Activated CD4-positive, alpha-beta memory T cell treated with anti-CD3 and anti-CD28 coated beads, Interleukin-2, amount 10 ng/mL, durations not matched to agents 7 days and 5 days (primary cell): ENCODE measurements around the gene ADAMTSL2. TPM values are rescaled to one million over a fixed set of nuclear protein-coding genes. Genes with fewer than 3 reads are reported as not detected.
"Not testable (repeated sequence)": the region's sequence is repeated elsewhere in the genome, so short reads cannot be mapped to it uniquely, and the experiment has no call there.

Experiments
- CTCF ChIA-PET: fragments of 350-600 bp; sonication (Branson Sonifier 250); formaldehyde crosslinking; loops from one replicate; lab custom pipeline; 2021; ENCODE audit warnings: antibody characterized with exemption, inconsistent platforms; lab: Charles Lee
- POLR2A ChIA-PET: fragments of 350-600 bp; sonication (Branson Sonifier 250); formaldehyde crosslinking; loops from one replicate; lab custom pipeline; 2021; ENCODE audit warnings: antibody characterized with exemption; lab: Charles Lee
- DNase-seq: peaks from one replicate; pipeline ENCODE4 v3.0.0-alpha.2; 2020
- H3K27ac Mint-ChIP-seq: one replicate; pipeline ENCODE4 v1.8.0; 2021; ENCODE audit warnings: mild to moderate bottlenecking, mixed read lengths
- H3K27me3 Mint-ChIP-seq: one replicate; pipeline ENCODE4 v1.8.0; 2021; ENCODE audit warnings: mixed read lengths
- H3K36me3 Mint-ChIP-seq: one replicate; pipeline ENCODE4 v1.8.0; 2021; ENCODE audit warnings: low read depth, mixed read lengths
- H3K4me1 Mint-ChIP-seq: one replicate; pipeline ENCODE4 v1.8.0; 2021; ENCODE audit warnings: mixed read lengths
- H3K4me3 Mint-ChIP-seq: one replicate; pipeline ENCODE4 v1.8.0; 2021; ENCODE audit warnings: mild to moderate bottlenecking, mixed read lengths
- H3K9me3 Mint-ChIP-seq: one replicate; pipeline ENCODE4 v1.8.0; 2021; ENCODE audit warnings: mixed read lengths
- total RNA-seq, 2 experiments: library from RNA; stranded (reverse); gene quantifications; one replicate each; pipeline ENCODE4 v1.2.3, GENCODE V29; 2021

ADAMTSL2 gene
- total RNA-seq, 2 experiments from 2014 or later, result not detected

DNA sequence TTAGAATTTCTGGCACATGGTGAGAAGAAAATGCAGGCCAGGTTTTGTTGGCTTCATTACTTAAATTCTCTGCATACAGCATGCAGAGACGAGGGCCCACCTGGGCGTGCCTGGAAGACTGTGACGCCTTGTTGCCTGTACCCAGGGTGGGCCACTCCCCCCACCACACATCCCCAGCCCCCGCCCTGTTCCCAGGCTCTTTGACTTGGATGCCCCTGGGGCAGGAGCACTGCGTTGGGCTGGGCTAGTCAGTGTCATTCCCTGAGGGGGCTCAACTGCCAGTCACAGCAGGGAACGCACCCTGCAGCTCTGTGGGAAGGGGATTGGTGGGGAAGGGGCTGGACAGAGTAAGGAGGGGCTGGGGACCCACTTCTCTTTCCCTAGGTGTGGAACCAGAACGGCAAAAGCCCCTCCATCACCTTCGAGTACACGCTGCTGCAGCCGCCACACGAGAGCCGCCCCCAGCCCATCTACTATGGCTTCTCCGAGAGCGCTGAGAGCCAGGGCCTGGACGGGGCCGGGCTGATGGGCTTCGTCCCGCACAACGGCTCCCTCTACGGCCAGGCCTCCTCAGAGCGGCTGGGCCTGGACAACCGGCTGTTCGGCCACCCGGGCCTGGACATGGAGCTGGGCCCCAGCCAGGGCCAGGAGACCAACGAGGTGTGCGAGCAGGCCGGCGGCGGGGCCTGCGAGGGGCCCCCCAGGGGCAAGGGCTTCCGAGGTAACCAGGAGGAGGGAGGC lies 19.6 kb downstream of the ADAMTSL2 start:
- CTCF ChIA-PET, result interaction anchor here (1.4 kb wide), 1 partner anchor 188 kb away, joined by 3 read pairs; no protein-coding TSS in a partner anchor

DNA sequence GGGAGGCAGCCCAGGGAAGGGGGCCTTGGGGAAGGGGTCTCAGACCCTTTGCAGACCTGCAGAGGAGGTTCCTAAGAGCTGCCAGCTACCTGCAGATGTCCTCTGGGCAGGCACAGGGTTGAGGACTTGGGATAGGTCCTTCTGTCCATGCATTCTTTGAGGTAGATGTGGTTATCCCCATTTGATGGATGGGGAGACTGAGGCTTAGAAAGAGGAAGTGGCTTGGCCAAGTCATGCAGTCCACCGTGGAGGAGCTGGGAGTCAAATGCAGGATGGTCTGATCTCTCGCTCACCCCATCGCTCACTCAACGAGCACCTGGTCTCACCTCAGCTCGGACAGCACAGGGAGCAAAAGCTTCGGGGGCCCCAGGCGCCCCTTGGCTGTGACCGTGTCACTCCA lies 20.2 kb downstream of the ADAMTSL2 start:
- no peaks in the 10 kb centered on the region for H3K36me3 Mint-ChIP-seq
- H3K27me3 Mint-ChIP-seq, result peaks cover 4% of the 10 kb centered on the region
- no peaks in the 10 kb centered on the region for H3K9me3 Mint-ChIP-seq
- no peak overlapping the region for H3K27ac Mint-ChIP-seq
- POLR2A ChIA-PET, result no interaction called here
- H3K4me3 Mint-ChIP-seq, result no peak overlapping the region
- DNase-seq, result no peak
- CTCF ChIA-PET, result no interaction called here
- peaks cover 2% of the 10 kb centered on the region for H3K4me1 Mint-ChIP-seq

More for the DNA sequence above, 19.6 kb downstream of the ADAMTSL2 start:
- POLR2A ChIA-PET, result no interaction called here
- DNase-seq, result no peak
- Mint-ChIP-seq H3K27ac (no peak overlapping the region), H3K27me3 (peaks cover 4% of the 10 kb centered on the region), H3K36me3 (no peaks in the 10 kb centered on the region), H3K4me1 (peaks cover 2% of the 10 kb centered on the region), H3K4me3 (no peak overlapping the region), H3K9me3 (no peaks in the 10 kb centered on the region)

GRCh38 chr9:133556354-133556753 lies 21.9 kb downstream of the ADAMTSL2 start:
- Mint-ChIP-seq H3K9me3 (no peaks in the 10 kb centered on the region), H3K36me3 (no peaks in the 10 kb centered on the region), H3K27me3 (peaks cover 6% of the 10 kb centered on the region), H3K4me1 (peaks cover 2% of the 10 kb centered on the region), H3K4me3 (no peak overlapping the region), H3K27ac (no peak overlapping the region)
- CTCF ChIA-PET, result no interaction called here
- DNase-seq, result no peak
- POLR2A ChIA-PET, result no interaction called here

DNA sequence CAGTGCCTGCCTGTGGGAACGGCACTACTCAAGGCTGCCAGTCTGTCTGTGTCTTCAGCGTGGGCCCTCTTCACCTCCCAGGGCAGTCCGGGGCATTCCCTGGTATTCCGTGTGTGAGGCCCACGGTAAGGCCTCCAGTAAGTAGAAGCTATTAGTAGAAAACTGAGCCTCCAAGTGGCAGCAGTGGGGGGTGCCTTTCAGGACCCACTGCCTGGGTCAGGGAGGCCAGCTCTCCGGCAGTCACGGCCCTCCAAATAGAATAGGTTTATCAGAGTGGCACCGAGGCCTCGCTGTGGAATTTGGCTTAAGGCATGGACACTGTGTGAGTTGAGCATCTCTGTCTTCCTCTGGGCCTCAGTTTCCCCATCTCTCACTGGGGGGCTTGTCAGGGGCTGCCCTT lies 23.1 kb downstream of the ADAMTSL2 start:
- H3K27ac Mint-ChIP-seq, result no peak overlapping the region
- DNase-seq, result no peak
- ChIA-PET CTCF (no interaction called here), POLR2A (no interaction called here)
- no peaks in the 10 kb centered on the region for H3K36me3 Mint-ChIP-seq
- H3K27me3 Mint-ChIP-seq, result peaks cover 6% of the 10 kb centered on the region
- H3K4me3 Mint-ChIP-seq, result no peak overlapping the region
- H3K9me3 Mint-ChIP-seq, result no peaks in the 10 kb centered on the region
- H3K4me1 Mint-ChIP-seq, result peaks cover 2% of the 10 kb centered on the region

GRCh38 chr9:133558191-133559126 lies 24.0 kb downstream of the ADAMTSL2 start:
- Mint-ChIP-seq H3K27me3 (peaks cover 6% of the 10 kb centered on the region), H3K4me3 (no peak overlapping the region), H3K36me3 (no peaks in the 10 kb centered on the region), H3K4me1 (peaks cover 2% of the 10 kb centered on the region), H3K9me3 (no peaks in the 10 kb centered on the region), H3K27ac (no peak overlapping the region)
- CTCF ChIA-PET, result no interaction called here
- DNase-seq, result no peak
- POLR2A ChIA-PET, result no interaction called here

GRCh38 chr9:133560311-133560710 lies 25.8 kb downstream of the ADAMTSL2 start:
- POLR2A ChIA-PET, result no interaction called here
- Mint-ChIP-seq H3K36me3 (no peaks in the 10 kb centered on the region), H3K4me3 (no peak overlapping the region), H3K27ac (no peak overlapping the region), H3K27me3 (peaks cover 6% of the 10 kb centered on the region), H3K9me3 (no peaks in the 10 kb centered on the region), H3K4me1 (peaks cover 2% of the 10 kb centered on the region)
- CTCF ChIA-PET, result no interaction called here
- DNase-seq, result no peak

DNA sequence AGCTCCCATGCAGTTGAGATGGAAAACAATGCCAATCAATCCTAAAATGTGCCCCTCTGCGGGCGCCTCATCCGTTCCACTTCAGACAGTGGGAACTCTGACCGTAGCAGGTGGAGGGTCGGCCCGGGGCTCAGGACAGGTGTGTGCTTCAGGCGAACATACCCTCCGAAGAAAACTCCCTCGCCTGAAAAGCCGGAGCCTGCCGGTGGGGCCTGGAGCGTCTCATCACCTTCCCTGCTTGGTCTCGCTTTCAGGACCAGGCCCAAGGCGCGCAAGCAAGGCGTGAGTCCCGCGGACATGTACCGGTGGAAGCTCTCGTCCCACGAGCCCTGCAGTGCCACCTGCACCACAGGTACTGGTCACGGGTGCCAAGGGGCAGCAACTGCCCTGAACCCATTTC lies 26.4 kb downstream of the ADAMTSL2 start:
- H3K4me1 Mint-ChIP-seq, result peaks cover 2% of the 10 kb centered on the region
- H3K36me3 Mint-ChIP-seq, result no peaks in the 10 kb centered on the region
- peaks cover 6% of the 10 kb centered on the region for H3K27me3 Mint-ChIP-seq
- POLR2A ChIA-PET, result no interaction called here
- DNase-seq, result no peak
- no peaks in the 10 kb centered on the region for H3K9me3 Mint-ChIP-seq
- no peak overlapping the region for H3K4me3 Mint-ChIP-seq
- CTCF ChIA-PET, result no interaction called here
- H3K27ac Mint-ChIP-seq, result no peak overlapping the region

- Mint-ChIP-seq H3K36me3 (no peaks in the 10 kb centered on the region), H3K4me3 (no peak overlapping the region), H3K27ac (no peak overlapping the region), H3K9me3 (no peaks in the 10 kb centered on the region), H3K4me1 (peaks cover 2% of the 10 kb centered on the region), H3K27me3 (peaks cover 6% of the 10 kb centered on the region)
- ChIA-PET POLR2A (no interaction called here), CTCF (no interaction called here)
- no peak for DNase-seq
These were observed 27.6 kb downstream of the ADAMTSL2 start for GRCh38 chr9:133561976-133562554.

- Mint-ChIP-seq H3K27me3 (peaks cover 6% of the 10 kb centered on the region), H3K36me3 (no peaks in the 10 kb centered on the region), H3K9me3 (no peaks in the 10 kb centered on the region), H3K4me3 (no peak overlapping the region), H3K27ac (no peak overlapping the region), H3K4me1 (peaks cover 2% of the 10 kb centered on the region)
- CTCF ChIA-PET, result no interaction called here
- POLR2A ChIA-PET, result no interaction called here
- no peak for DNase-seq
These were observed 28.2 kb downstream of the ADAMTSL2 start for GRCh38 chr9:133562611-133563290.

DNA sequence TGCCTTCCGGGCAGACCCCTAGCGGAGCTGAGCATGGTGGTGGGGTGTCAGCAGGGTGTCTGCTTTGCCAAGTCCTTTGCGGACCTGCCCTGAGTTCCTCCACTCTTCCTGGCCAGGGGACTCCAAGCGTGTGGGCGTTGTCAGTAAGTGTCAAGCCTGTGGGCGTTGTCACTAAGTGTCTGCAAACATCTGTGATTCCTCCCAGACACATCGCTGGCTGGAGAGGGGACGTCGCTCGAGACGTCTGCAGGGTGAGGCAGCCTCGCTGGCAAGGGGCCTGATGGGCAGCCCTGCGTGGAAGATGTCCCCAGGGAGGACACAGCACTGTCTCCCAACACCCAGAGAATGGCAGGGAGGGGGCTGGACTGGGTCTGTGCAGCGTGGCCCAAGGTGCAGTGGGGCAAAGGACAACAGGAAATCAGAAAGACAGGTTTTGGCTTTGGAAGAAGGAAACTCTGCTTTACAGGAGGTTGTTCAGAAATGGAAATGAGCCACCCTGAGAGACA lies 28.8 kb downstream of the ADAMTSL2 start:
- ChIA-PET CTCF (no interaction called here), POLR2A (no interaction called here)
- no peaks in the 10 kb centered on the region for H3K36me3 Mint-ChIP-seq
- peaks cover 6% of the 10 kb centered on the region for H3K27me3 Mint-ChIP-seq
- H3K4me1 Mint-ChIP-seq, result peaks cover 2% of the 10 kb centered on the region
- no peak overlapping the region for H3K27ac Mint-ChIP-seq
- no peak for DNase-seq
- no peak overlapping the region for H3K4me3 Mint-ChIP-seq
- H3K9me3 Mint-ChIP-seq, result no peaks in the 10 kb centered on the region

DNA sequence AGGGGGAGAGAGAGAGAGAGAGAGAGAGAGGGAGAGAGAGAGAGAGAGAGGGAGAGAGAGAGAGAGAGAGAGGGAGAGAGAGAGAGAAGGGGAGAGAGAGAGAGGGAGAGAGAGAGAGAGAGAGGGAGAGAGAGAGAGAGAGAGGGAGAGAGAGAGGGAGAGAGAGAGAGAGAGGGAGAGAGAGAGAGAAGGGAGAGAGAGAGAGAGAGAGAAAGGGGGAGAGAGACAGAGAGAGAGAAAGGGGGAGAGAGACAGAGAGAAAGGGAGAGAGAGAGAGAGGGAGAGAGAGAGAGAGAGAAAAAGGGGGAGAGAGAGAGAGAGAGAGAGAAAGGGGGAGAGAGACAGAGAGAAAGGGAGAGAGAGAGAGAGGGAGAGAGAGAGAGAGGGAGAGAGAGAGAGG lies 29.3 kb downstream of the ADAMTSL2 start:
- H3K9me3 Mint-ChIP-seq, CTCF ChIA-PET, DNase-seq, H3K27ac Mint-ChIP-seq, H3K4me1 Mint-ChIP-seq, POLR2A ChIA-PET, H3K36me3 Mint-ChIP-seq, H3K27me3 Mint-ChIP-seq, H3K4me3 Mint-ChIP-seq: not testable (repeated sequence)

DNA sequence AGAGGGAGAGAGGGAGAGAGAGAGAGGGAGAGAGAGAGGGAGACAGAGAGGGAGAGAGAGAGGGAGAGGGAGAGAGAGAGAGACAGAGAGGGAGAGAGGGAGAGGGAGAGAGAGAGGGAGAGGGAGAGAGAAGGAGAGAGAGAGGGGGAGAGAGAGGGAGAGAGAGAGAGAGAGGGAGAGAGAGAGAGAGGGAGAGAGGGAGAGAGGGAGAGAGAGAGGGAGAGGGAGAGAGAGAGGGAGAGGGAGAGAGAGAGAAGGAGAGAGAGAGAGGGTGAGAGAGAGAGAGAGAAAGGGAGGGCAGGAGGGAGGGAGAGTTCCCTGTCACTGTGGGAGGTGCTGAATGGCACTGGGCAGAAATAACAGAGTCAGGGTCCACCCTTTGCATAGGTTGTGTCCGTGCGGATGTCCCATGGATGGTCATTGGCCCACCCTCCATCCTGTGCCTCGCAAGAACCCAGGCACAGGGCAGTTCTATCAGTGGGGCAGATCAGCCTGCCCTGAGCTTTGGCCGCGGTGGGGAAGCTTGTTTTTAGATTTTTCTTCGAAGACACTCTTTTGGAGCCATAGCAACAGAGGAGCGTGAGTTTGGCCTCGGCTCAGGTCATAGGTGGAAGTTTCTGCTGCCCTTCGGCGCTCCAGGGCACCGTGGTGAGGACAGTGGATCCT lies 30.1 kb downstream of the ADAMTSL2 start:
- POLR2A ChIA-PET, result no interaction called here
- H3K9me3 Mint-ChIP-seq, result no peaks in the 10 kb centered on the region
- H3K27ac Mint-ChIP-seq, result no peak overlapping the region
- CTCF ChIA-PET, result no interaction called here
- H3K4me3 Mint-ChIP-seq, result no peak overlapping the region
- H3K27me3 Mint-ChIP-seq, result peaks cover 2% of the 10 kb centered on the region
- no peak for DNase-seq
- H3K36me3 Mint-ChIP-seq, result no peaks in the 10 kb centered on the region
- no peaks in the 10 kb centered on the region for H3K4me1 Mint-ChIP-seq
